GM21723 (cell line): ENCODE measurements around the gene SLC29A4.
"Not testable (repeated sequence)": the region's sequence is repeated elsewhere in the genome, so short reads cannot be mapped to it uniquely, and the experiment has no call there.

ENCODE experiments used
- ATAC-seq: cut with Tn5 transposase; IDR thresholded peaks from one replicate; pipeline ENCODE4 v1.9.1; 2021; ENCODE audit warnings: mild to moderate bottlenecking, moderate library complexity; ENCODE audit not compliant: unreplicated experiment

Gene SLC29A4

GRCh38 chr7:5320802-5321396, 38.2 kb downstream of the SLC29A4 start:
- ATAC-seq: no peak

GRCh38 chr7:5322621-5323410, 40.1 kb downstream of the SLC29A4 start:
- ATAC-seq: no peak

GRCh38 chr7:5323800-5324781, 41.3 kb downstream of the SLC29A4 start:
- not testable (repeated sequence) for ATAC-seq

GRCh38 chr7:5324961-5325360, 42.2 kb downstream of the SLC29A4 start:
- ATAC-seq: no peak

- no peak for ATAC-seq
These were observed 47.5 kb downstream of the SLC29A4 start for GRCh38 chr7:5330288-5330687.

GRCh38 chr7:5332579-5332978, 49.8 kb downstream of the SLC29A4 start:
- ATAC-seq: no peak

- no peak for ATAC-seq
These were observed 50.6 kb downstream of the SLC29A4 start for GRCh38 chr7:5333121-5334045.

- no peak for ATAC-seq
These were observed 51.9 kb downstream of the SLC29A4 start for GRCh38 chr7:5334671-5335070.

- ATAC-seq: no peak
These were observed 54.3 kb downstream of the SLC29A4 start for GRCh38 chr7:5337047-5337446.

- no peak for ATAC-seq
These were observed 57.2 kb downstream of the SLC29A4 start for GRCh38 chr7:5339955-5340354.

- no peak for ATAC-seq
These were observed 59.9 kb downstream of the SLC29A4 start for GRCh38 chr7:5342631-5343030.

GRCh38 chr7:5343884-5344283, 61.1 kb downstream of the SLC29A4 start:
- ATAC-seq: no peak

GRCh38 chr7:5344342-5344741, 61.6 kb downstream of the SLC29A4 start:
- ATAC-seq: no peak

- ATAC-seq: no peak
These were observed 62.4 kb downstream of the SLC29A4 start for GRCh38 chr7:5345171-5345570.

- no peak for ATAC-seq
These were observed 62.9 kb downstream of the SLC29A4 start for GRCh38 chr7:5345671-5346070.

GRCh38 chr7:5348134-5349004, 65.6 kb downstream of the SLC29A4 start:
- ATAC-seq: no peak

GRCh38 chr7:5349005-5349380, 66.2 kb downstream of the SLC29A4 start:
- ATAC-seq: no peak

GRCh38 chr7:5349437-5350173, 66.9 kb downstream of the SLC29A4 start:
- ATAC-seq: no peak

GRCh38 chr7:5350174-5350463, 67.4 kb downstream of the SLC29A4 start:
- no peak for ATAC-seq
